ENCODE measurements around the gene UBR2.
"Not testable (repeated sequence)": the region's sequence is repeated elsewhere in the genome, so short reads cannot be mapped to it uniquely, and the experiment has no call there.

UBR2 gene

DNA sequence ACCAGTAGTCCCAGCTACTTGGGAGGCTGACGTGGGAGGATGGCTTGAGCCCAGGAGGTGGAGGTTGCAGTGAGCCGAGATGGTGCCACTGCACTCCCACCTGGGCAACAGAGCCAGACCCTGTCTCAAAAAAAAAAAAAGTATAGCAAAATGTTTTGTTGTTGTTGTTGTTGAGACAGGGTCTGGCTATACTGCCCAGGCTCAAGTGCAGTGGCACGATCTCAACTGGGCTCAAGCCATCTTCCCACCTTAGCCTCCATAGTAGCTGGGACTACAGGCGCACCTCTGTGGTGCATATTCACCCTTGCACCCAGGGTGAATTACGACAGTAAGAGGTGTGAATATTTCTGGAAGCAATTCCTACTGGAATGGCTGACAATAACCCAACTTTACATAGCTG lies 11.4 kb upstream of the UBR2 start:
- TF ChIP-seq, protein P1, sequence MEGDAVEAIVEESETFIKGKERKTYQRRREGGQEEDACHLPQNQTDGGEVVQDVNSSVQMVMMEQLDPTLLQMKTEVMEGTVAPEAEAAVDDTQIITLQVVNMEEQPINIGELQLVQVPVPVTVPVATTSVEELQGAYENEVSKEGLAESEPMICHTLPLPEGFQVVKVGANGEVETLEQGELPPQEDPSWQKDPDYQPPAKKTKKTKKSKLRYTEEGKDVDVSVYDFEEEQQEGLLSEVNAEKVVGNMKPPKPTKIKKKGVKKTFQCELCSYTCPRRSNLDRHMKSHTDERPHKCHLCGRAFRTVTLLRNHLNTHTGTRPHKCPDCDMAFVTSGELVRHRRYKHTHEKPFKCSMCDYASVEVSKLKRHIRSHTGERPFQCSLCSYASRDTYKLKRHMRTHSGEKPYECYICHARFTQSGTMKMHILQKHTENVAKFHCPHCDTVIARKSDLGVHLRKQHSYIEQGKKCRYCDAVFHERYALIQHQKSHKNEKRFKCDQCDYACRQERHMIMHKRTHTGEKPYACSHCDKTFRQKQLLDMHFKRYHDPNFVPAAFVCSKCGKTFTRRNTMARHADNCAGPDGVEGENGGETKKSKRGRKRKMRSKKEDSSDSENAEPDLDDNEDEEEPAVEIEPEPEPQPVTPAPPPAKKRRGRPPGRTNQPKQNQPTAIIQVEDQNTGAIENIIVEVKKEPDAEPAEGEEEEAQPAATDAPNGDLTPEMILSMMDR (IDR thresholded peaks at IDR 0.05; ENCODE audit: insufficient read depth, low read depth, low read length, missing control alignments) = no peak
- no peak overlapping the region for H3K4me3 ChIP-seq (ENCODE audit: low read depth, low read length)
- DNase-seq (ENCODE audit: low read depth) = no peak

DNA sequence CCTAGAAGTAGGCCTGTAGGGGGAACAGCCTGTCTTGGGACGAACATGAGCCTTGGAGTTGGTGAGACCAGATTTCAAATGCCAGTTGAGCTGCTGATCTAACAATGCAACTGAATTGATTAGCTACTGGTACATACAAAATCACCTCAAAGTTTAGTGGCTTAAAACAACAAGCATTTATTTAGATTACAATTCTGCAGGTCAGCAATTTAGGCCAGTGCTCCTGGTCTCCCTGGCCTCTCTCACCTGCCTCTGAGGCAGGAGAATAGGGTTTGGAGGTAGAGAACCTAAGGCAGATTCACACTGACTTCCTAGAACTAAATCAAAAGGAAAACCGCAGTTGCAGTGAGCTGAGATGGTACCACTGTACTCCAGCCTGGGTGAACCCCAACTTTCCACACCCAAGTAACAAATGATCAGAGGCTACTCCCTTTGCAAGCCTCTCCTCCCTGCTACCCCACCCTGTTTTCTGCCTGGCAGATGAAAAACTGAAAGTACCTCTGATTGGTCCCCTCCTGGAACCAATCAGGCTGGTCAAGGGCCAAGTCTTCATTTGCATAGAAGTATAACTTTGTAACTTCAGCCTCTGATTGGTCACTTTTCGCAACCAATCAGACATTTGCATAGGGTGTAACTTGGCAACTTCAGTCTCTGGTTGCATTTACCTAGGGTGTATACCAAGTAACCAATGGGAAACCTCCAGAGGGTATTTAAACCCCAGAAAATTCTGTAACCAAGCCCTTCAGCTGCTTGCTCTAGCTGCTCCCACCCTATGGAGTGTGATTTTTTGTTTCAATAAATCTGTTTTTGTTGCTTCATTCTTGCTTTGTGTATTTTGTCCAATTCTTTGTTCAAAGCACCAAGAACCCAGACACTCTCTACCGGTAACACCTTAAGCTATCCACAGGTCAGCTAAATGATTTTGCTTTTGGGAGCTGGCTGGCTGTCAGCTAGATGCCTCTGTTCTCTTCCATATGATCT lies 8.1 kb upstream of the UBR2 start:
- no peak overlapping the region for H3K4me3 ChIP-seq (ENCODE audit: low read depth, low read length)
- TF ChIP-seq, protein P1 (IDR thresholded peaks at IDR 0.05; ENCODE audit: insufficient read depth, low read depth, low read length, missing control alignments) = no peak
- peak; percentile 58 for DNase-seq (ENCODE audit: low read depth)

DNA sequence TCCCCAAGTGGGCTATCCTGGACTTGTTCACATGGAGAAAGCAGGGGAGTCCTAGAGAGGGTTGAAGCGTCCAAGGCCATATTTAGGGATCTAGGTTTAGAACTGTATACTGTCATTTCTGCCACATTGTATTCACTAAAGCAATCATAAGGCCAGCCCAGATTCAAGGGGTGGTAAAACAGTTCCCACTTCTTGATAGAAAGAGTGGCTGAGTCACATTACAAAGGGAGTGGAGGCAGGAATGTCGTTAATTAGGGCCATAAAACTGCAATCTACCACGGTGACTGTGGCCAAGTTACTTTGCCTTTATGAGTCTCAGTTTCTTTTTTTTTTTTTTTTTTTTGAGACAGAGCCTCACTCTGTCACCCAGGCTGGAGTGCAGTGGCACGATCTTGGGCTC lies 7.4 kb upstream of the UBR2 start:
- TF ChIP-seq, protein P1 (IDR thresholded peaks at IDR 0.05; ENCODE audit: insufficient read depth, low read depth, low read length, missing control alignments) = no peak
- no peak for DNase-seq (ENCODE audit: low read depth)
- H3K4me3 ChIP-seq (ENCODE audit: low read depth, low read length) = no peak overlapping the region

DNA sequence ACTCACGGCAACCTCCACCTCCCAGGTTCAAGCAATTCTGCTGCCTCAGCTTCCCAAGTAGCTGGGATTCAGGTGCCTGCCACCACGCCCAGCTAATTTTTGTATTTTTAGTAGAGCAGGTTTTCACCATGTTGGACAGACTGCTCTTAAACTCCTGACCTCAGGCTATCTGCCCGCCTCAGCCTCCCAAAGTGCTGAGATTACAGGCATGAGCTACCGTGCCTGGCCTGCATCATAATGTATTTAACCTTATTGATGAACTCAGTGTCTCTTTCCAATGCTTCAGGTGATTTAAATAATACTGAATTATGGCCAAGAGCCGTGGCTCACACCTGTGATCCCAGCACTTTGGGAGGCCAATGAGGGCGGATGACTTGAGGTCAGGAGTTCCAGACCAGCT lies 4.6 kb upstream of the UBR2 start:
- not testable (repeated sequence) for DNase-seq (ENCODE audit: low read depth); H3K4me3 ChIP-seq (ENCODE audit: low read depth, low read length)

DNA sequence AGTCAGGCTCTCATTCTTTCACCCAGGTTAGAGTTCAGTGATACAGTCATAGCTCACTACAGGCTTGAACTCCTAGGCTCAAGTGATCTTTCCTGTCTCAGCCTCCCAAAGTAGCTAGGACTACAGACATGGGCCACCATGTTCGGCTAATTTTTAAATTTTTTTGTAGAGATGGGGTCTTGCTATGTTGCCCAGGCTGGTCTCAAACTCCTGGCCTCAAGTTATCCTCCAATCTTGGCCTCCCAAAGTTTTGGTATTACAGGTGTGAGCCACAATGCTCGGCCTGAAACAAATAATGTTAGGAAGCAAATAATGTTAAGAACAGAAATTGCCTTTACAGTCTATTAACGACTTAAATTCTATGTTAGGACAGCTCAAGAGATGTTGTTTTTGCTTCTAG lies 1.8 kb upstream of the UBR2 start:
- no peak overlapping the region for H3K4me3 ChIP-seq (ENCODE audit: low read depth, low read length)
- DNase-seq (ENCODE audit: low read depth) = no peak
- TF ChIP-seq, protein P1 (IDR thresholded peaks at IDR 0.05; ENCODE audit: insufficient read depth, low read depth, low read length, missing control alignments) = no peak

DNA sequence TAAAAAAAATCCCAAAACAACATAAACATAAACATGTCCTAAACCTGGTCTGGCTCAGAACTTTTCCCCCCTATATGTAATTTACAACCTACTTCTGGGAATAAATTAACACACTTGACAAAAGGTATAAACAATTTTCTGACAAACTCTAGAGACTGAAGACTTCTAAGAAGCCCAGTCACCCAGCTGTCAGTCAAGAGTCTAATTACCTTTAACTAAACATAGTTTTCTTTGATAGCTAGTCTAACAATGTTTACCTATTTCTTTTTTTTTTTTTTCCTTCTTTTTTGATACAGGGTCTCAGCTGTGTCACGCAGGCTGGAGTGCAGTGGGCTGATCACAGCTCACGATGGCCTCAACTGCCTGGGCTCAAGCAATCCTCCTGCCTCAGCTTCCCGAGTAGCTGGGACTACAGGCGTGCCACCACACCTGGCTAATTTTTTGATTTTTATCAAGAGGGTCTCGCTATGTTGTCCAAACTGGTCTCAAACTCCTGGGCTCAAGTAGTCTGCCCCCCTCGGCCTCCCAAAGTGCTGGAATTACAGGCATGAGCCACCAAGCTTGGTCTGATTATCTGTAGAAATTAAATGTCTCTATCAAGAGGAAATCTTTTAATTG lies 932 bp upstream of the UBR2 start:
- no peak for DNase-seq (ENCODE audit: low read depth)
- no peak overlapping the region for H3K4me3 ChIP-seq (ENCODE audit: low read depth, low read length)
- TF ChIP-seq, protein P1 (IDR thresholded peaks at IDR 0.05; ENCODE audit: insufficient read depth, low read depth, low read length, missing control alignments) = no peak

DNA sequence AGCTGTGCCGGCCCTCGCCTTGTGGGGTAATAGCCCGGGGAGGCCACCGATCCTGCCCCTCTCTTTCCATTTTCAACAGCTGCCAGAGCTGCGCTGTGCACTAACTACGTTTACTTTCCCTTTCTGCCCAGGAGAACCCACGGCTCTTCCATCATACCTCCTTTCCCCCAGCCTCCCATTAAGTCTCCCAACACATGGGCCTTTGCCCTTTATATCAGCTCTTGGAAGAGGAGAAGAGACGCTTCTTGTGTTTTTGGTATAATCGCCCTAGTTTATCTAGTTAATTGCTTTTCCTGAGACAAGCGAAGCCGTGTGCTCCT lies 637 bp downstream of the UBR2 start:
- TF ChIP-seq, protein P1 (IDR thresholded peaks at IDR 0.05; ENCODE audit: insufficient read depth, low read depth, low read length, missing control alignments) = no peak
- H3K4me3 ChIP-seq (ENCODE audit: low read depth, low read length) = peak overlapping the region; percentile 85
- no peak for DNase-seq (ENCODE audit: low read depth)
